WERI-Rb-1 (cell line): ENCODE data around the gene NRGN.
A peak's percentile ranks its signal among the peaks of the same experiment; 100 is the strongest.

ENCODE experiments used
- DNase-seq: peaks from one replicate; pipeline ENCODE4 v3.0.0-alpha.2; 2020
- H3K27ac ChIP-seq: fragments of 250-450 bp; sonication (Bioruptor Pico); 2 replicates; pipeline ENCODE4 v1.5.1; 2020; ENCODE audit warnings: mild to moderate bottlenecking, moderate library complexity
- H3K27me3 ChIP-seq: fragments of 250-450 bp; sonication (Bioruptor Pico); 2 replicates; pipeline ENCODE4 v1.5.1; 2021; ENCODE audit warnings: mild to moderate bottlenecking, low read depth, moderate library complexity; ENCODE audit not compliant: insufficient read depth, severe bottlenecking
- H3K36me3 ChIP-seq: fragments of 250-450 bp; sonication (Bioruptor Pico); 2 replicates; pipeline ENCODE4 v1.5.1; 2020; ENCODE audit warnings: mild to moderate bottlenecking, moderate library complexity
- H3K4me3 ChIP-seq: 2 replicates; pipeline ENCODE4 v1.5.1; 2011; ENCODE audit warnings: low read depth, mild to moderate bottlenecking, control low read depth, low read length
- H3K9me3 ChIP-seq: fragments of 250-450 bp; sonication (Bioruptor Pico); 2 replicates; pipeline ENCODE4 v1.5.1; 2021; ENCODE audit warnings: mild to moderate bottlenecking, moderate library complexity; ENCODE audit not compliant: severe bottlenecking
- CTCF ChIP-seq: IDR thresholded peaks from 2 replicates; pipeline ENCODE4 v1.5.1; 2011; ENCODE audit warnings: low read depth, mild to moderate bottlenecking, control low read depth, inconsistent platforms, low read length

The NRGN gene

GRCh38 chr11:124759266-124760204 is 19.8 kb downstream of the NRGN start:
- Histone ChIP-seq H3K36me3 (no peaks in the 10 kb centered on the region), H3K27me3 (no peaks in the 10 kb centered on the region), H3K4me3 (no peak overlapping the region), H3K27ac (no peak overlapping the region), H3K9me3 (no peaks in the 10 kb centered on the region)
- no peak for TF ChIP-seq CTCF
- DNase-seq: no peak

GRCh38 chr11:124760205-124760652 is 20.5 kb downstream of the NRGN start:
- H3K4me3 ChIP-seq: no peak overlapping the region

GRCh38 chr11:124760806-124761205 is 21.1 kb downstream of the NRGN start:
- Histone ChIP-seq H3K36me3 (no peaks in the 10 kb centered on the region), H3K27me3 (no peaks in the 10 kb centered on the region), H3K4me3 (no peak overlapping the region), H3K9me3 (no peaks in the 10 kb centered on the region), H3K27ac (no peak overlapping the region)
- DNase-seq: no peak
- TF ChIP-seq CTCF: no peak

More at GRCh38 chr11:124760205-124760652, 20.5 kb downstream of the NRGN start:
- DNase-seq: no peak
- Histone ChIP-seq H3K9me3 (no peaks in the 10 kb centered on the region), H3K36me3 (no peaks in the 10 kb centered on the region), H3K27me3 (no peaks in the 10 kb centered on the region), H3K27ac (no peak overlapping the region)
- TF ChIP-seq CTCF: no peak

GRCh38 chr11:124761301-124762104 is 21.8 kb downstream of the NRGN start:
- Histone ChIP-seq H3K27ac (peak overlapping the region; percentile 33; the same call in 1 of the 2 replicates), H3K36me3 (no peaks in the 10 kb centered on the region), H3K4me3 (peak overlapping the region; percentile 58), H3K27me3 (no peaks in the 10 kb centered on the region), H3K9me3 (no peaks in the 10 kb centered on the region)
- TF ChIP-seq CTCF: peak; percentile 16; the same call in 1 of the 2 replicates
- DNase-seq: peak; percentile 68

- Histone ChIP-seq H3K9me3 (no peaks in the 10 kb centered on the region), H3K27me3 (no peaks in the 10 kb centered on the region), H3K27ac (peak within 1 kb of the TSS; percentile 49; the same call in 1 of the 2 replicates), H3K36me3 (no peaks in the 10 kb centered on the region), H3K4me3 (peak within 1 kb of the TSS; percentile 78)
- no peak; the same call in 1 of the 2 replicates for TF ChIP-seq CTCF
- peak; percentile 71 for DNase-seq
Measured at GRCh38 chr11:124762105-124762623, 22.4 kb downstream of the NRGN start, which contains the start of gene ESAM. ESAM (minus strand) TSS chr11:124762290; CDS start chr11:124762154, 136 bp downstream.
